CD4-positive, alpha-beta memory T cell (primary cell): Measurements from ENCODE around the gene TMEM150A. TPM values are rescaled to one million over a fixed set of nuclear protein-coding genes. Genes with fewer than 3 reads are reported as not detected.

ENCODE experiments used
- polyA plus RNA-seq, 2 donors: library from polyadenylated mRNA; unstranded; fragments of 300-500 nt; fragmentation: Illumina TruSeq; gene quantifications; one replicate each; pipeline ENCODE4 v1.2.3, GENCODE V29; 2021
- total RNA-seq, 2 experiments: library from RNA; stranded (reverse); gene quantifications; one replicate each; pipeline ENCODE4 v1.2.3, GENCODE V29; 2021

TMEM150A gene
- total and polyA plus RNA-seq, 4 experiments from 2014 or later = 13.3 to 17.9 (median 14.8) TPM

Other genes with a start within 250 kb of the TMEM150A start
- gene RETSAT, start 248.2 kb downstream of the TMEM150A start, total RNA-seq = 10 to 100 TPM; 33.0 to 33.4 TPM
- gene RETSAT, start 248.2 kb downstream of the TMEM150A start, polyA plus RNA-seq = 10 to 100 TPM; 20.8 to 24.3 TPM
- gene ELMOD3, start 247.9 kb downstream of the TMEM150A start, total RNA-seq = 10 to 100 TPM; 29.8 to 33.2 TPM
- 10 to 100 TPM; 10.1 to 11.2 TPM for gene ELMOD3, start 247.9 kb downstream of the TMEM150A start, polyA plus RNA-seq
- 10 to 100 TPM; 25.6 to 38.5 TPM for gene CAPG, start 192.3 kb downstream of the TMEM150A start, total RNA-seq
- 100 to 1,000 TPM; 113 to 136 TPM for gene CAPG, start 192.3 kb downstream of the TMEM150A start, polyA plus RNA-seq
- gene SH2D6, start 184.0 kb downstream of the TMEM150A start, total RNA-seq = 1 to 10 TPM; 1.5 to 1.6 TPM
- not detected for gene SH2D6, start 184.0 kb downstream of the TMEM150A start, polyA plus RNA-seq
- gene MAT2A, start 63.5 kb downstream of the TMEM150A start, total RNA-seq = 100 to 1,000 TPM; 177 to 182 TPM
- gene MAT2A, start 63.5 kb downstream of the TMEM150A start, polyA plus RNA-seq = 100 to 1,000 TPM in 1 of 2 donors, 10 to 100 TPM in 1; 75.4 to 126 TPM
- 10 to 100 TPM; 28.5 to 38.1 TPM for gene GGCX, start 41.2 kb downstream of the TMEM150A start, total RNA-seq
- 10 to 100 TPM in 1 of 2 donors, 1 to 10 TPM in 1; 8.4 to 11.0 TPM for gene GGCX, start 41.2 kb downstream of the TMEM150A start, polyA plus RNA-seq
- gene VAMP8, start 25.1 kb downstream of the TMEM150A start, total RNA-seq = 100 to 1,000 TPM in 1 of 2 experiments, 10 to 100 TPM in 1; 98.5 to 107 TPM
- gene VAMP8, start 25.1 kb downstream of the TMEM150A start, polyA plus RNA-seq = 100 to 1,000 TPM; 401 to 612 TPM
- gene VAMP5, start 18.3 kb downstream of the TMEM150A start, total RNA-seq = 10 to 100 TPM; 25.5 to 25.6 TPM
- 100 to 1,000 TPM; 109 to 136 TPM for gene VAMP5, start 18.3 kb downstream of the TMEM150A start, polyA plus RNA-seq
- gene RNF181, start 7.0 kb downstream of the TMEM150A start, total RNA-seq = 10 to 100 TPM; 73.6 to 77.1 TPM
- 100 to 1,000 TPM; 176 to 215 TPM for gene RNF181, start 7.0 kb downstream of the TMEM150A start, polyA plus RNA-seq
- gene C2orf68, start 9.4 kb upstream of the TMEM150A start, total RNA-seq = 10 to 100 TPM; 87.3 to 89.9 TPM
- gene C2orf68, start 9.4 kb upstream of the TMEM150A start, polyA plus RNA-seq = 10 to 100 TPM; 16.9 to 19.4 TPM
- 10 to 100 TPM; 57.2 to 61.7 TPM for gene USP39, start 13.5 kb upstream of the TMEM150A start, total RNA-seq
- 10 to 100 TPM; 72.5 to 90.2 TPM for gene USP39, start 13.5 kb upstream of the TMEM150A start, polyA plus RNA-seq
- not detected for gene SFTPB, start 65.5 kb upstream of the TMEM150A start, total RNA-seq
- gene SFTPB, start 65.5 kb upstream of the TMEM150A start, polyA plus RNA-seq = not detected
- 10 to 100 TPM; 17.2 to 20.0 TPM for gene GNLY, start 91.7 kb upstream of the TMEM150A start, total RNA-seq
- 10 to 100 TPM; 22.3 to 32.2 TPM for gene GNLY, start 91.7 kb upstream of the TMEM150A start, polyA plus RNA-seq
- gene ATOH8, start 151.3 kb upstream of the TMEM150A start, total RNA-seq = not detected
- gene ATOH8, start 151.3 kb upstream of the TMEM150A start, polyA plus RNA-seq = not detected